Fibroblast of mammary gland (primary cell): Measurements from ENCODE around the gene PDE3A.
"Not testable (repeated sequence)": the region's sequence is repeated elsewhere in the genome, so short reads cannot be mapped to it uniquely, and the experiment has no call there.

Experiments
- DNase-seq: peaks from one replicate; pipeline ENCODE4 v3.0.0-alpha.2; 2010; ENCODE audit warnings: low read depth
- H3K4me3 ChIP-seq: 2 replicates; pipeline ENCODE4 v1.5.1; 2011; ENCODE audit warnings: low read depth, mild to moderate bottlenecking, low read length, moderate library complexity; ENCODE audit not compliant: control insufficient read depth
- TF ChIP-seq, protein P1 (sequence below): conservative IDR thresholded peaks from 2 replicates; pipeline ENCODE4 v1.5.1; 2011; ENCODE audit warnings: low read depth, low read length, inconsistent platforms; ENCODE audit not compliant: control insufficient read depth, insufficient read depth

Gene PDE3A

DNA sequence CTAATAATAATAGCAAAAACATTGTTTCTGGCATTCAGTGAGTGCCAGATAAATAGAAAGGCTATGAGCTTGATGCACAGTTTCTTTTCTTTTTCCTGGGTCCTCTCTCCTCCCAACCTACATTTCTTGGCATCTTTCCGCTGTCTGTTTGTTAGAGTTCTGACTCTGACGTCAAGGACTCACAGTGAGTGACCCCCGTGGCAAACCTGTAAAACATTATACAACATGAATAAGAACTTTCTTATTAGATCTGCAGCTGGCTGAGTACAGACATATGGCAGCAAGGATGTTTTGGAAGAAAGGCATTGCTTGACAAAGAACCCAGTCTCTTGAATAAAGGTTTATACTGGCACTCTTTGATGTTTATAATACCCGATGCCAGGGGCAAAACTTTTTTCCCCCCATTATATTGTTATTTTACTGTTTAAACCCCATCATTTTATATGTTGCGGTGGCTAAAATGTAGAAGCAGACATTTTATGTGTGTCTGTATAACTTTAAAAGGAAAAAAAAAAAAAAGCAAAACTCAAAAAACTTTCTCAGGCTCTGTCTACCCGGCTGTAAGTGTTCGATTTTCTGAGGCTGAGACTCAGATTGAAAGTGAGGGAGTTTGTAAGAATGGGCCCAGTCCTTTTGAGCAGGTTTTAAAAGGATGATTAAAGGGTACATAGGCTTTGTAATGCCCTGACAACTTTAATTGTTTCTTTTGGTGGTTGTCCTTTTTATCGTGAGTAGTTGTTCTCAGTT is 159.3 kb downstream of the PDE3A start:
- TF ChIP-seq, protein P1, sequence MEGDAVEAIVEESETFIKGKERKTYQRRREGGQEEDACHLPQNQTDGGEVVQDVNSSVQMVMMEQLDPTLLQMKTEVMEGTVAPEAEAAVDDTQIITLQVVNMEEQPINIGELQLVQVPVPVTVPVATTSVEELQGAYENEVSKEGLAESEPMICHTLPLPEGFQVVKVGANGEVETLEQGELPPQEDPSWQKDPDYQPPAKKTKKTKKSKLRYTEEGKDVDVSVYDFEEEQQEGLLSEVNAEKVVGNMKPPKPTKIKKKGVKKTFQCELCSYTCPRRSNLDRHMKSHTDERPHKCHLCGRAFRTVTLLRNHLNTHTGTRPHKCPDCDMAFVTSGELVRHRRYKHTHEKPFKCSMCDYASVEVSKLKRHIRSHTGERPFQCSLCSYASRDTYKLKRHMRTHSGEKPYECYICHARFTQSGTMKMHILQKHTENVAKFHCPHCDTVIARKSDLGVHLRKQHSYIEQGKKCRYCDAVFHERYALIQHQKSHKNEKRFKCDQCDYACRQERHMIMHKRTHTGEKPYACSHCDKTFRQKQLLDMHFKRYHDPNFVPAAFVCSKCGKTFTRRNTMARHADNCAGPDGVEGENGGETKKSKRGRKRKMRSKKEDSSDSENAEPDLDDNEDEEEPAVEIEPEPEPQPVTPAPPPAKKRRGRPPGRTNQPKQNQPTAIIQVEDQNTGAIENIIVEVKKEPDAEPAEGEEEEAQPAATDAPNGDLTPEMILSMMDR = no peak
- H3K4me3 ChIP-seq = no peak overlapping the region
- peak; percentile 50 for DNase-seq

DNA sequence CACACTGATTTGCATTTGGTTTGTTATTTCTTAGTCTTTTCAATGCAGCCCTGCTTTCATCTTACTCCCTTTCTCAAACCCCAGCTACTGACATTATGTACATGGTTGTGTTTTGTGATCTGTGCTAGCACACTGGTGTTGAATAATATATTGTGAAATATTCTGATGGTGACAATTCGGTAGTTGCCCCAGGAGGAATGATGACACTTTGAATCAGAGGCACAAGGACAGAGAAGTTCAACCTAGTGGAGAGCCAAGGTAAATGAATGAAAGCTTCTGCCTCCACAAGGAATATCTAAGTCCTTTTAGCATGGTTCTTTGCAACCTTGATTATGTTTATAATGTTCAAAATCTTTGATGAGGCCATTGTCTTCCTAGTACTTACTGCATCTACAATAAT is 159.9 kb downstream of the PDE3A start:
- no peak overlapping the region for H3K4me3 ChIP-seq
- TF ChIP-seq, protein P1 = no peak
- no peak for DNase-seq

DNA sequence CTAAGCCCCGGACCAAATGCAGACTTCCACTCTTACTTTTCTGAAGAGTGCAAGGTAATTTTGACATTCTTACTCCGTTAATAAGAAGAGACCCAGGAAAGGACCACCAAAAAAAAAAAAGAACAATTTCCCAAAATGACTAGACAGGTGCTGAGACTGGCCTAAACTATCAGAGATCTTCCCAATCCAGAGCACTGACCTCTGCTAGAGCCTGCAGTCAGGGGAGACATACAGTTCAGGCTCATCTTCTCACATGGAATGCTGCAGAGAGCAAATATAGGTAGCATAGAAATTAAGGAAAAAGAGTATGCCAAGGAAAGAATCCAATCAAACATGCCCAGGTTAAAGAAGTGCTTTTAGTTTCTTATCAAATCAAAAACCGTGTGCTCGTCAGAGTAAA is 177.9 kb downstream of the PDE3A start:
- TF ChIP-seq, protein P1 = no peak
- H3K4me3 ChIP-seq = no peak overlapping the region
- DNase-seq = no peak

DNA sequence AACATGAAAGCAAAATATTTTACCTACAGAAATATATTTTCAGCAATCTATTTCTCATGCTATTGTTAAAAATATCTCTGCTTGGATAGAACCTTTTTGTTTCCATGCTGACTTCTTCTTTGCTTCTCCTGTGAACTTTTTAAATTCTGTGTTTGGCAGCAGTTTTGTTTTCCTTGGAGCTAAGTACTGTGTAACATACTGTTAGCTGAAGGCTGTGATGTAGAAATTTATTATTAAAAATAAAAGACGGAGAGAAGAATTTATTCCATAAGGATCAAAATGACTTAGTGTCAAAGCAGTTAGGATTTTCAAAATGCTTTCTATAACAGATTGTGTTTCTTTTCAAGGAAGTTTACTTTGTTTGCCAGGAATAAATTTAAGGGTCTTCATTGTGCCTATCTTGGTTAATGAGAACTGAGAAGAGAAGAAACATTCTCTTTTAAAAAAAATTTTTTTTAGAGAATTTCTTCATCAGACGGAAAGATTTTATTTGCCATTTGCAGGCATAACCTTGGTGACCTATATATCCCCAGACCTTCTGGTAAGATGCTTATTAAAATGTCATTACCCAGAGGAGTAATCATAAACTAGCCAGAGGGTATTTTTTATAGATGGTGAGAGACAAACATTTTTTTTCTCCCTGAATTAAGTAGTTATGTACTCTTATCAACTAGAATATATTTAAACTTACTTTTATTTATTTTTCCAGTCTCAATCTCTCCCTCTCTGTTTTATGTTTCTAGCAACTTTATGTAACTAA is 179.7 kb downstream of the PDE3A start:
- TF ChIP-seq, protein P1 = no peak

DNA sequence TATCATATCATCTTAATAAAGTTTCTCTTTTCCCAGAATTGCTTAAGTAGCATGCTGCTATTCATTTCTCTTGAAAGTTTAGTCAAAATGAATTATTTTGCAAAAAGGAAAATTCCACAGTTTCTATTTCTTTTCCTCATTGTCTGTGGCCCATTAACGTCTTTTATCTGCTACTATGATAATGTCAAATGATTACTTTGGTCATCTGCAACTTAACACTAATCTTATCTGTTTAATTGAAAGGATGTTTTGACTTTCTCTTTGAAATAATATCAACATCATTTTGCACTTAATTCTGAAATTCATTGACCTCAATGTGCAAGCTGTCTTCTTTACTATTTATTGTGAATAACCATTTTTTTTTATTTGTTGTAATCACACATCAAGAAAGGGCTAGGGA is 180.3 kb downstream of the PDE3A start:
- TF ChIP-seq, protein P1 = no peak
- H3K4me3 ChIP-seq = no peak overlapping the region
- DNase-seq = no peak

More for the DNA sequence above, 179.7 kb downstream of the PDE3A start:
- H3K4me3 ChIP-seq = no peak overlapping the region
- DNase-seq = peak; percentile 34

DNA sequence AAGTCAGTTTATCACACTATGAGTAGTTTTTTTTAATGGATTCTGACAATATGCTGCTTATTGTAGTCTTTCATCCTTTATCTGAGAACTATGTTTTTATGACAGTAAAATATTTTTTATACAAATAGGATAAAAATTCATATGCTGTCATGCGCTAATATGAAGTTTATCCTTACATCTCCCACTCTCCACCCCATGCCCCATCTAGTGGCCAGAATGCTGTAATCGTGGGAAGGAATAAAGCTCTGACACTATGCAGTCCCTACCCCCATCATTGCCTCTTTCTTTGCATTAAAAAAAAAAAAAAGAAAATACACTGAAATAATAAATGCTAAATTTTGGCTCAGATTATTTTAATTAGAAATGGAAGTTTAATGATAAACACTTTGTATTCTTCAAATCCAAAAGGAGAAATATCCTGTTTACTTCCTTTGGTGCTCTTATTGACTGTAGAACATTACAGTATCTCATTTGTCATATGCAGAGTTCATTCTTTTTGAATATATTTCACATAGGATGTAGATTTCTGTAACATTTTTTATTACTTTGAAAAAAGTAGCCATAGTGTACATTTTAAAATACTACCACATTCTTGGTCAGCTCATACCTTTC is 180.9 kb downstream of the PDE3A start:
- H3K4me3 ChIP-seq = no peak overlapping the region
- TF ChIP-seq, protein P1 = peak; percentile 83
- DNase-seq = peak; percentile 56

DNA sequence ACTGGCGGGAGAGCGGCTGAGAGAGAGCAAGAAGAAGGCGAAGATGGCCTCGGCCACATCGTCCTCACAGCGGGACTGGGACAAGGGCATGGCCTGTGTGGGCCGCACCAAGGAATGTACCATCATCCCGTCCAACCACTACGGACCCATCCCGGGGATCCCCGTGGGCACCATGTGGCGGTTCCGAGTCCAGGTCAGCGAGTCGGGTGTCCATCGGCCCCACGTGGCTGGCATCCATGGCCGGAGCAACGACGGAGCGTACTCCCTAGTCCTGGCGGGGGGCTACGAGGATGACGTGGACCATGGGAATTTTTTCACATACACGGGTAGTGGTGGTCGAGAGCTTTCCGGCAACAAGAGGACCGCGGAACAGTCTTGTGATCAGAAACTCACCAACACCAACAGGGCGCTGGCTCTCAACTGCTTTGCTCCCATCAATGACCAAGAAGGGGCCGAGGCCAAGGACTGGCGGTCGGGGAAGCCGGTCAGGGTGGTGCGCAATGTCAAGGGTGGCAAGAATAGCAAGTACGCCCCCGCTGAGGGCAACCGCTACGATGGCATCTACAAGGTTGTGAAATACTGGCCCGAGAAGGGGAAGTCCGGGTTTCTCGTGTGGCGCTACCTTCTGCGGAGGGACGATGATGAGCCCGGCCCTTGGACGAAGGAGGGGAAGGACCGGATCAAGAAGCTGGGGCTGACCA is 183.6 kb downstream of the PDE3A start:
- DNase-seq, H3K4me3 ChIP-seq: not testable (repeated sequence)

DNA sequence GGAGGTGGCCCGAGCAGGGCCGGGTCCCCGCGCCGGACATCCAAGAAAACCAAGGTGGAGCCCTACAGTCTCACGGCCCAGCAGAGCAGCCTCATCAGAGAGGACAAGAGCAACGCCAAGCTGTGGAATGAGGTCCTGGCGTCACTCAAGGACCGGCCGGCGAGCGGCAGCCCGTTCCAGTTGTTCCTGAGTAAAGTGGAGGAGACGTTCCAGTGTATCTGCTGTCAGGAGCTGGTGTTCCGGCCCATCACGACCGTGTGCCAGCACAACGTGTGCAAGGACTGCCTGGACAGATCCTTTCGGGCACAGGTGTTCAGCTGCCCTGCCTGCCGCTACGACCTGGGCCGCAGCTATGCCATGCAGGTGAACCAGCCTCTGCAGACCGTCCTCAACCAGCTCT is 184.2 kb downstream of the PDE3A start:
- DNase-seq, H3K4me3 ChIP-seq: not testable (repeated sequence)
